ENCODE measurements around the gene PRSS56. TPM values are rescaled to one million over a fixed set of nuclear protein-coding genes. Genes with fewer than 3 reads are reported as not detected.

PRSS56 gene
- total RNA-seq, 1 donor from 2014 or later = 0.11 TPM

GRCh38 chr2:232496501-232497270, 23.5 kb upstream of the PRSS56 start:
- ATAC-seq (no peak), DNase-seq (ENCODE audit: missing footprints) (no peak)
- intact Hi-C loops (cut with DNase I) = no loop called here

DNA sequence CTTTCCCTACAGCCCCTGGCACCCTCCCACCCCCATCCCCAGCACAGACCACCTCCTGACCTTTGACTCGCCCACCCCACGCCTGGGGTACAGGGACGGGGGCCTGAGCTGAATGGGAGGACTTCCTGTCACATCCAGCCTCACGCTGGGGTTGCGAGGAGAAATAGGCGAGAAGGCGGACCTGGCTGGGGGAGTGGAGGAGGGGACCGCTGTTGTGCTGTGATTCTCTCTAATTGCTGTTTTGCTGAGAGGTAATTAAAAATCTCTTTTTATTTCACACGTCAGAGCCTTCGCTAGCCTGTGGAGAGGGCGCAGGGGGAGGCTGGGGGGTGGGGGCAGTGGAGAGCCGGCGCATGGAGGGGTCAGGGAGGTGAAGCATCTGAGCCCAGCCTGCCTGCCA, 22.8 kb upstream of the PRSS56 start:
- ATAC-seq (no peak), DNase-seq (ENCODE audit: missing footprints) (no peak)
- intact Hi-C loops (cut with DNase I) = no loop called here

DNA sequence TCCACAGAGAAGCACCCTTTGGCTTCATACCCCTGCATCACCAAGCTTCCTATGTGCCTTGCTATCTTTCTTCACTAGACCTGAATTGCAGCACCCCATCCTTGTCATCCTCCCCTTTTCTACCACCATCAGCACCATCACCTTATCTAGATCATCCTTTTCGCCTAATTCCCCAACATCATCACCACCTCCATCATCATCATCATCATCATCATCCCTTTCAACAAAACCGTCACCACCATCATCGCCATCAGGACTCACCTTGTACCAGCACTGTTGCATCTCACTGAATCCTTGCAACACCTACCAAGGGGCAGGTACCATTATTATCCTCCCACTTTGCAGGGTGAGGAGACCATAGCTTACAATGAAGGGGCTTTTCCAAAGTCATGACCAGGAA, 21.7 kb upstream of the PRSS56 start:
- ATAC-seq = no peak
- intact Hi-C loops (cut with DNase I) = no loop called here
- DNase-seq (ENCODE audit: missing footprints) = no peak

- no peak for ATAC-seq
- DNase-seq (ENCODE audit: missing footprints) = no peak
- intact Hi-C loops (cut with DNase I) = no loop called here
Observed at GRCh38 chr2:232501331-232501771, 18.8 kb upstream of the PRSS56 start.

- DNase-seq (ENCODE audit: missing footprints) (no peak), ATAC-seq (no peak)
- intact Hi-C loops (cut with DNase I) = no loop called here
Observed at GRCh38 chr2:232501794-232502390, 18.3 kb upstream of the PRSS56 start.

DNA sequence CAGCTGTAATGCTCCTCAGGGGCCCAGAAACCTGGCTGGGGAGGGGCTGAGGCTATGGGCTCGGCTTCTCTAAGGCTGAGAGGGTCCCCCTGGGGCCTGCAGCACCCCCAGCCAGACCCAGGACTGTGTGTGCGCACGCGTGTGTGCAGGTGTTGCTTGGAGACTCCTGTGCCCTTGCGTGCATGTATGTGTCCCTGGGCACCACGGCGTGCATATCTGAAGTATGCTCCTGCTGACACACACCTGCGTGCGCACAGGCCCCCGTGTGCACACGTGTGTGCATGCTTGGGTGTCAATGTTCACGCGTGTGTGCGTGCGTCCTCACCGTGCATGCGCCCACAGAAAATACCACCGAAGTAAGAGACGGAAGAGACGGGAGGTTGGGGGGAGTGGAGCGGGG, 17.7 kb upstream of the PRSS56 start:
- no peak for DNase-seq (ENCODE audit: missing footprints)
- no peak for ATAC-seq
- intact Hi-C loops (cut with DNase I) = no loop called here

DNA sequence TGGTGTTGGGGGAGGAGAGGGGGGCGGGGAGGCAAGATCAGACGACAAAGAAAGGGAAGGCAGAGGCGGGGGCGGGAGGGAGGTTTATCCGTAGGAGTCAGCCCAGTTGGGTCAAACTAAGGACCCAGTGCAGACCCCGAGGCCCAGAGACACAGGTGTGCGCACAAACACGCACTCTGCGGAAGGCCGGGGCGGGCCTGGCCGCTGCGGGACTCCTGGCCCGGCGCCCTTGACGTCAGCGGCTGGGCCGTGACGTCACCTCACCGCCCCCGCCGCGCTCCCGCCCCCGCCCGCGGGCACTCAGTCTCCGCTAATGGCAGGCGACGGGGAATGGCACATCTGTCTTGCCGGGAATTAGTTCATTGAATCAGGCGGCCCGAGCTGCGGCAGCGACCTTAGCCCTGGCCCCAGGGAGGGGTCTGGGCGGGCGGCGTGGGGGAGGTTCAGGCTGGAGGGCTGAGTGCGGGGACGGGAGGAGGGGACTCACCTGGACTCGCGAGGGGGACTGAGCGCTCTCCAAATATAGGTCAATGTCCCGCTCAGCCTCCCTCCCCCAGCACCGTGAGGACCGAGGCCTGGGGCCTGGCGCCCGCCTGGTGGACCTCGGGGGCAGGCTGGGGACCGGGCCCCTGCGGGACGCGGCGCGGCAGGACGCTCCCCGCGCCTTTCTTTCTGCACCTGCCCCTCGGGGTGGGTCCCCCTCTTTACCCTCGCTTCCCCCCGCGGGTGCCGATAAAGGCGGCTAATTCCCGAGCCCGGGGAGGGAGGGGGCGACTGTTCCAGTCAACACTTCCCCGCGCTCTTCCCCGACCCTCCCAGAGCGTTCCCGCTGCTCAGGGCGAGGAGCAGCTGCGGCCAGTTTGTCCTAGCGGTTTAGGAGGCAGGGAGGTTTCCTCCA, 17.0 kb upstream of the PRSS56 start:
- DNase-seq (ENCODE audit: missing footprints) = no peak
- ATAC-seq = peak; percentile 46
- intact Hi-C loops (cut with DNase I) = no loop called here

GRCh38 chr2:232503809-232504323, 16.3 kb upstream of the PRSS56 start:
- ATAC-seq (no peak), DNase-seq (ENCODE audit: missing footprints) (no peak)
- intact Hi-C loops (cut with DNase I) = no loop called here

DNA sequence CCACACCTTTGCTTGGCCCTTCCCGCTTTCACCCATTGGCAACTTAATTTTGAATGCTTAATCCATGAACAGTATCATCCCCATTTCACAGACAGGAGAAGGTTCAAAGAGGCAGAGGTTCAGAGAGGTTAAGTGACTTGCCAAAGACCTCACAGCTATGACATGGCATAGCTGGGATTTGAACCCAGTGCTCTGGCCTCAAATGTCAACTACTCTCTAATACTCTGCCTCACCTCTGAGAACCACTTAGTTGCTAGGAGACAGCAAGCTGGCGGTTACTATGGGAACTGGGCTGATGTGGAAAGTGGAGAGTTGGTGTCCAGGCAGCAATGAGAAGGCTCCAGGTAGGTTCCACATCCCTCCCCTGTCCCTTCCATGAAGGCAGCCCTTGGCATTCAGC, 15.8 kb upstream of the PRSS56 start:
- intact Hi-C loops (cut with DNase I) = no loop called here
- DNase-seq (ENCODE audit: missing footprints) = no peak
- ATAC-seq = no peak

GRCh38 chr2:232505856-232506255, 14.3 kb upstream of the PRSS56 start:
- ATAC-seq (no peak), DNase-seq (ENCODE audit: missing footprints) (no peak)
- intact Hi-C loops (cut with DNase I) = no loop called here

GRCh38 chr2:232506709-232507108, 13.5 kb upstream of the PRSS56 start:
- no peak for ATAC-seq
- no peak for DNase-seq (ENCODE audit: missing footprints)
- intact Hi-C loops (cut with DNase I) = no loop called here

DNA sequence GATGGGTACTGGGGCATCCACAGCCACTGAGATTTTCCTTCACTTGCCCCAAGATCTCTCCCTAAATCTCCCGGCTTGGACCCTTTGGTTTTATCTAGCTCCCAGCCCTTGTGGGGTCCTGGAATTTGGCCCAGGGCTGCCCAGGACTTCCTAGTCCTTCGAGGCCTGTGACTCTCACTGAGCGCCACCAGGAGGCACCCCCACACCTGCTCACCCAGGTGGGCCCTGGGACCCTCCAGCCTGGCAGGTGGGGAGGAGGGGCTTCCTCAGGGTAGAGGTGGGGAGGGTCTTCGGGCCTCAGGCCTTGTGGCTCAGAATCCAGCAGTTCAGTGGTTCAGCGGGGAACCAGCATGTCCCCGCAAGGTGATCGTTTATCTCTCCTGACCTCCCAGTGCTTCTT, 11.9 kb upstream of the PRSS56 start:
- ATAC-seq (no peak), DNase-seq (ENCODE audit: missing footprints) (no peak)
- intact Hi-C loops (cut with DNase I) = no loop called here

- intact Hi-C loops (cut with DNase I) = no loop called here
- DNase-seq (ENCODE audit: missing footprints) (no peak), ATAC-seq (peak; percentile 53)
Observed at GRCh38 chr2:232511336-232511890, 8.8 kb upstream of the PRSS56 start.

- DNase-seq (ENCODE audit: missing footprints) (no peak), ATAC-seq (no peak)
- intact Hi-C loops (cut with DNase I) = no loop called here
Observed at GRCh38 chr2:232512602-232513001, 7.6 kb upstream of the PRSS56 start.

GRCh38 chr2:232513353-232513752, 6.8 kb upstream of the PRSS56 start:
- DNase-seq (ENCODE audit: missing footprints) = no peak
- intact Hi-C loops (cut with DNase I) = no loop called here
- no peak for ATAC-seq

DNA sequence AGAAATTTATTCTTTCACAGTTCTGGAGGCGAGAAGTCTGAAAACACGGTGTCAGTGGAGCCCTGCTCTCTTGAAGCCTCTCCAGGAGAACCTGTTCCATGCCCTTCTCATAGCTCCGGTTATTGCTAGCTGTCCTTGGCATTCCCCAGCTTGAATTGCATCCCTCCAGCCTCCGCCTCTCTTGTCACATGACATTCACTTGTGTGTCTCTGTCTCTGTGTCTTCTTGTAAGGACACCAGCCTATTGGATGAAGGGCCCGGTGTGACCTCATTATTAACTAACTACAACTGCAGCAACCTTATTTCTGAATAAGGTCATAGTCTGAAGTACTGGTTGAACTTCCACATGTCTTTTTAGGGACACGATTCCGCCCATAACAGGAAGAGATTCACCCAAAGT, 4.5 kb upstream of the PRSS56 start:
- intact Hi-C loops (cut with DNase I) = no loop called here
- no peak for DNase-seq (ENCODE audit: missing footprints)
- no peak for ATAC-seq

GRCh38 chr2:232516551-232516950, 3.6 kb upstream of the PRSS56 start:
- ATAC-seq (no peak), DNase-seq (ENCODE audit: missing footprints) (no peak)
- intact Hi-C loops (cut with DNase I) = no loop called here

DNA sequence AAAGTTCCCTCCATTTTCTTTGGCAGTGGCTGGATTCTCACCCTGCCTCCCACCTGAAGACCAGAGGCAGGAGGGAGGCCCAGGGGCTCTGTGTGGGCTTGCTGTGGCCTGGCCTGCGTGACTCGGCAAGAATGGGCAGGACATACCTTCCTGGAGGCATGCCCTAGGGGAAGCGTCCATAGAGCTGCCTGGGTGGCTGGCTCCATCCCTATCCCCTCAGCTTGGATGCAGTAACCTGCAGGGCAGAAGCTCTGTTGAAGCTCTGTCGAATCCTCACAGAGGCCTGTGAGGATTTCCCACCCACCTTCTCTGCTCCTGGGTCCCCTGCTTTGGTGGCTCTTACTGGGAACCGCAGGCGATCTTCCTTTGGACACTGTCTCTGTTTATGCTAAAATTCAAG, 1.3 kb upstream of the PRSS56 start:
- intact Hi-C loops (cut with DNase I) = no loop called here
- no peak for ATAC-seq
- no peak for DNase-seq (ENCODE audit: missing footprints)

GRCh38 chr2:232520489-232520888, 301 bp downstream of the PRSS56 start:
- DNase-seq (ENCODE audit: missing footprints) (no peak), ATAC-seq (no peak)
- intact Hi-C loops (cut with DNase I) = loop anchor here (5.0 kb wide), 2 partner anchors 73 to 613 kb away; no protein-coding TSS in a partner anchor
